Gastroesophageal sphincter (tissue), 3 donors: Measurements from ENCODE around the gene ZFAND6.

Source experiments
- EP300 ChIP-seq: sonication (generic); formaldehyde crosslinking; IDR thresholded peaks from one replicate; pipeline ENCODE4 v1.6.1; 2017; ENCODE audit warnings: antibody characterized with exemption, mild to moderate bottlenecking
- POLR2A ChIP-seq, 2 donors: fragments of 450-650 bp; IDR thresholded peaks; one replicate each; pipeline ENCODE4 v1.6.1; 2017; ENCODE audit warnings: antibody characterized with exemption in 2 of 2, mild to moderate bottlenecking in 2 of 2, moderate library complexity in 1 of 2
- POLR2AphosphoS5 ChIP-seq: sonication (generic); formaldehyde crosslinking; IDR thresholded peaks from one replicate; pipeline ENCODE4 v1.6.1; 2017; ENCODE audit warnings: antibody characterized with exemption
- TF ChIP-seq, protein P1 (sequence below), 4 experiments: fragments of 200-600 bp in 2 of 4; fragments of 450-650 bp in 2 of 4; sonication (generic) in 1 of 4; IDR thresholded peaks; one replicate each; pipeline ENCODE4 v1.5.1; 2017 to 2019; ENCODE audit warnings: antibody characterized with exemption in 4 of 4, mild to moderate bottlenecking in 2 of 4, moderate library complexity in 2 of 4

GRCh38 chr15:80163897-80164296, 104.4 kb downstream of the ZFAND6 start:
- TF ChIP-seq POLR2AphosphoS5 (no peak), EP300 (no peak), POLR2A (IDR thresholded peaks at IDR 0.05) (no peak)
- TF ChIP-seq, protein P1, sequence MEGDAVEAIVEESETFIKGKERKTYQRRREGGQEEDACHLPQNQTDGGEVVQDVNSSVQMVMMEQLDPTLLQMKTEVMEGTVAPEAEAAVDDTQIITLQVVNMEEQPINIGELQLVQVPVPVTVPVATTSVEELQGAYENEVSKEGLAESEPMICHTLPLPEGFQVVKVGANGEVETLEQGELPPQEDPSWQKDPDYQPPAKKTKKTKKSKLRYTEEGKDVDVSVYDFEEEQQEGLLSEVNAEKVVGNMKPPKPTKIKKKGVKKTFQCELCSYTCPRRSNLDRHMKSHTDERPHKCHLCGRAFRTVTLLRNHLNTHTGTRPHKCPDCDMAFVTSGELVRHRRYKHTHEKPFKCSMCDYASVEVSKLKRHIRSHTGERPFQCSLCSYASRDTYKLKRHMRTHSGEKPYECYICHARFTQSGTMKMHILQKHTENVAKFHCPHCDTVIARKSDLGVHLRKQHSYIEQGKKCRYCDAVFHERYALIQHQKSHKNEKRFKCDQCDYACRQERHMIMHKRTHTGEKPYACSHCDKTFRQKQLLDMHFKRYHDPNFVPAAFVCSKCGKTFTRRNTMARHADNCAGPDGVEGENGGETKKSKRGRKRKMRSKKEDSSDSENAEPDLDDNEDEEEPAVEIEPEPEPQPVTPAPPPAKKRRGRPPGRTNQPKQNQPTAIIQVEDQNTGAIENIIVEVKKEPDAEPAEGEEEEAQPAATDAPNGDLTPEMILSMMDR (IDR thresholded peaks at IDR 0.05) = no peak
